Aorta (tissue), 5 donors: ENCODE data around the gene METTL4. TPM values are rescaled to one million over a fixed set of nuclear protein-coding genes. Genes with fewer than 3 reads are reported as not detected.

Experiments
- ATAC-seq: fragments of 200-7000 bp; cut with Tn5 transposase; one replicate; pipeline ENCODE4 v1.9.1; 2022; ENCODE audit warnings: moderate library complexity; ENCODE audit not compliant: low FRiP score
- DNase-seq, 2 donors: peaks; one replicate each; pipeline ENCODE4 v3.0.0-alpha.2; 2020
- H3K27ac ChIP-seq, 2 donors: one replicate each; pipeline ENCODE4 v1.5.1; 2013; ENCODE audit warnings: low read length in 2 of 2, mild to moderate bottlenecking in 2 of 2, moderate library complexity in 2 of 2, control low read depth in 1 of 2, inconsistent platforms in 1 of 2, low read depth in 1 of 2
- H3K27me3 ChIP-seq, 2 donors: one replicate each; pipeline ENCODE4 v1.6.1; 2013; ENCODE audit warnings: control low read depth in 1 of 2, low read length in 1 of 2, mild to moderate bottlenecking in 1 of 2, moderate library complexity in 1 of 2; ENCODE audit not compliant: insufficient read depth in 2 of 2, control insufficient read depth in 1 of 2
- H3K36me3 ChIP-seq, 2 donors: one replicate each; pipeline ENCODE4 v1.6.1; 2013; ENCODE audit warnings: control low read depth in 1 of 2, low read length in 1 of 2, mild to moderate bottlenecking in 1 of 2; ENCODE audit not compliant: insufficient read depth in 2 of 2, control insufficient read depth in 1 of 2
- H3K4me1 ChIP-seq, 2 donors: one replicate each; pipeline ENCODE4 v1.6.1; 2013; ENCODE audit warnings: low read length in 2 of 2, control low read depth in 1 of 2, mild to moderate bottlenecking in 1 of 2, moderate library complexity in 1 of 2; ENCODE audit not compliant: insufficient read depth in 2 of 2, control insufficient read depth in 1 of 2
- H3K4me3 ChIP-seq, 2 donors: one replicate each; pipeline ENCODE4 v1.5.1; 2013; ENCODE audit warnings: low read length in 2 of 2, control low read depth in 1 of 2, mild to moderate bottlenecking in 1 of 2
- H3K9me3 ChIP-seq: one replicate; pipeline ENCODE4 v1.6.1; 2013; ENCODE audit warnings: mild to moderate bottlenecking, low read length; ENCODE audit not compliant: control insufficient read depth
- WGBS, 2 donors: extraction: QIAGEN DNeasy Blood & Tissue Kit; methylation state at CpG; one replicate each; pipeline ENCODE4 v1.1.7; 2013; 5-methylcytosine and 5-hydroxymethylcytosine counted together
- intact Hi-C, 2 donors: fragments of 100-400 bp; cut with DNase I; formaldehyde crosslinking; loops; one replicate each; pipeline versions ENCODE4 v1.14.2 to v1.15.0; 2022
- polyA plus RNA-seq, 2 donors: library from polyadenylated mRNA; stranded (reverse); fragments of 200-250 nt; gene quantifications; one replicate each; pipeline ENCODE4 v1.2.3, GENCODE V29; 2013
- total RNA-seq, 2 donors: library from RNA; stranded (reverse); fragmentation: NEBNext Ultra II Directional; extraction: Animal tissue kit (Norgen Biotek cat#: 25700); gene quantifications; one replicate each; pipeline ENCODE4 v1.2.1, GENCODE V29; 2021
- donor health status: healthy with polysubstance abuse.
- donor health status: Bipolar disorder and iron deficiency.
- donor health status: DM: no; HTN: no; CAD: no.
- donor health status: DM: no; HTN: no; CAD: no.
- donor health status: DM: yes; HTN: yes; CAD: no.

Gene METTL4
- total and polyA plus RNA-seq, 4 donors: 5.0 to 14.3 (median 9.9) TPM

DNA sequence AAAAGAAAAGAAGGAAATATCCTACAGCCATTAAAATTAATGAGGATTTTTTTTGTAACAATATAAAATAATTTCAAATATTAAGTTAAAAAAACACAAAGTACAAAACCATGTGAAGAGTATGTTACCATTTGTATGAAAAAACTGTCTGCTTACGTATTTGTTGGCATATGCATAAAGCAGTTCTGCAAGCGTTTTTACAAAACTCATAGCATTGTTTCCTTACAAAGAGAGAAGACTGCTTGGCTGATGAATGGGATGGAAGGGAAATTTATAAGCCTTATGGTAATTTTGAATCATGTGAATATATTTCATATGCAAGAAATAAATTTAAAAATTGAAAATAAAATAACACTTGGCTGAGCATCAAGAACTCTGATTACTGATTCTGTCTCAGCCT, 63.1 kb downstream of the METTL4 start:
- no peaks in the 10 kb centered on the region for H3K9me3 ChIP-seq
- H3K4me1 ChIP-seq: no peaks in the 10 kb centered on the region
- 60 to 69% methylated on average over 2 of the region's 2 CpGs for WGBS, 2 donors
- no peaks in the 10 kb centered on the region for H3K36me3 ChIP-seq
- DNase-seq (no peak), ATAC-seq (no peak)
- intact Hi-C loops: no loop called here
- peaks cover 0 to 2% of the 10 kb centered on the region in 2 donors for H3K27me3 ChIP-seq
- no peak overlapping the region for H3K4me3 ChIP-seq
- no peak overlapping the region for H3K27ac ChIP-seq

DNA sequence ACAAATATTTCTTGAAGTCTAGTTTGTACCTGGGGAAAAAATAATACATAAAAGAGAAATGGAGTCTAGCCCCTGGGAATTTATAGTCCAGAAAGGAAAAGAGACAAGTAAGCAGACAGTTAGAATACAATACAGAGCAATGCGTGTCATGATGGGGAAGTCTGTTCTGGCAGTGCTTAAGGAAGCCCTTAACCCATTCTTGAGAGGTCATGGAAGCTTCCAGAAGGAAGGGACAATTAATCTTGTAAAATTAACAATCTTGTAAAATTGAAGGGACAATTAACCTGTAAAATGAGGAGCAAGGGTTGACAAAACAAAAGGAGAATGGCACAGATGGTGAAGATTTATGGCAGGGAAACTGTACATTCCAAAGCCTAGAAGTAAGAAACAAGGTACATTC, 66.7 kb downstream of the METTL4 start:
- H3K36me3 ChIP-seq: no peaks in the 10 kb centered on the region
- 71 to 72% methylated on average over 1 of the region's 1 CpG for WGBS, 2 donors
- intact Hi-C loops: no loop called here
- no peaks in the 10 kb centered on the region for H3K9me3 ChIP-seq
- DNase-seq (no peak), ATAC-seq (no peak)
- no peak overlapping the region for H3K27ac ChIP-seq
- peaks cover 0 to 2% of the 10 kb centered on the region in 2 donors for H3K27me3 ChIP-seq
- no peak overlapping the region for H3K4me3 ChIP-seq
- no peaks in the 10 kb centered on the region for H3K4me1 ChIP-seq

DNA sequence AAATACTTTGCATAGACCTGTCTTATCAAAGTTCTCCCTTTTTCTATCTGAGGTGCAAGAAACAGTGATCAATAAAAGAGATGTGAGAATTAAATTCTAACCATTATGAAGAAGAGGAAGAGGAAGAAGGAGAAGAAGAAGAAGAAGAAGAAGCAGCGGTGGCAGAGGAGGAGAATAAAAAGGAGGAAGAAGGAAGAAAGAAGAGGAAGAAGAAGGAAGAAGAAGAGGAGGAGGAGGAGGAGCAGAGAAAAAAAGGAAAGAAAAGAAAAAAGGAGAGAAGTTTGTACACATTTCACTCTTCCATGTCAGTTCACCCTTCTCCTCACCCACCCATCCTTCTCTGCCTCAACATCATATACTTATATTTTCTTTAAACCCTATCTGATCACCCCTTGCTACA, 68.4 kb downstream of the METTL4 start:
- intact Hi-C loops: no loop called here
- no peak for ATAC-seq
- no peak for DNase-seq
- Histone ChIP-seq H3K9me3 (no peaks in the 10 kb centered on the region), H3K4me3 (no peak overlapping the region), H3K27me3 (peaks cover 0 to 2% of the 10 kb centered on the region in 2 donors), H3K36me3 (no peaks in the 10 kb centered on the region), H3K4me1 (no peaks in the 10 kb centered on the region), H3K27ac (no peak overlapping the region)
- WGBS, 2 donors: 83 to 91% methylated on average over 1 of the region's 1 CpG

DNA sequence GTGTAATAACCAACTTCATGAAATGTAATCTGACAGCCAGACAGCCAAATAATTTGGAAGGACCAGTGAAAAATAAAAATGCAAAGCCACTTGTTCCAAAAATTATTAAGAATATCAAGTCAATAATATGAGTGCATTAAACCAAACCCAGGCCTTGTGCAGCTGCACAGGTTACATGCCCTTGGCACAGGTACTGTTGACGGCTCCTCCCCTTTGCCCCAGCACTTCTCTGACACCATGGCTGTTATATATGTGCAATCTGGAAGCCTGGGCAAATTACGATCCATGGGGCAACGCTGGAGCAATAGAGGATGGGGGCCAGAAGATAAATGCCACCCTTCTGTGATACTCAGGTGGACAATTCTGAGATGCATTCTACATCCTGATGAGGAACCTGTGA, 68.9 kb downstream of the METTL4 start:
- Histone ChIP-seq H3K4me3 (no peak overlapping the region), H3K27me3 (peaks cover 0 to 2% of the 10 kb centered on the region in 2 donors), H3K4me1 (no peaks in the 10 kb centered on the region), H3K36me3 (no peaks in the 10 kb centered on the region), H3K9me3 (no peaks in the 10 kb centered on the region), H3K27ac (no peak overlapping the region)
- intact Hi-C loops: no loop called here
- 72 to 79% methylated on average over 3 of the region's 3 CpGs for WGBS, 2 donors
- DNase-seq (no peak), ATAC-seq (no peak)

DNA sequence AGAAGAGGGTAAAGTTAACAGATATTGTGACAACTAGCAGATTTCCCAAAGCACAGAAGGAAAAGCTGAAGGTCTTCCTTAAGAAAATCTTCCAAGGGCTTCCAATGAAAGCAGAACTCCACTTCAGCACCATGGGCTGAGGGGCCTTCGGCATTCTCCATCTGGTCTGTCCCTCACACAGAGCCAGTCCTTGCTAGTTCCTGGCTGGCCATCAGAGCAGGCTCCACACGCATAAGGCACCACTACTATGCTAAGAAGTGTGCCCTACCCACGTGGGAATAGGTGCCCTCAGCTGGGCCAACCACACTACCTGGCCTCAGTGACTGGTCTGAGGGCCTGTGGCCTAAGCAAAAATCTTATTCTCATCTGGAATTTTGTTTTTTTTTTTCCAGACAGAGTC, 73.5 kb downstream of the METTL4 start:
- ATAC-seq: no peak
- intact Hi-C loops: no loop called here

DNA sequence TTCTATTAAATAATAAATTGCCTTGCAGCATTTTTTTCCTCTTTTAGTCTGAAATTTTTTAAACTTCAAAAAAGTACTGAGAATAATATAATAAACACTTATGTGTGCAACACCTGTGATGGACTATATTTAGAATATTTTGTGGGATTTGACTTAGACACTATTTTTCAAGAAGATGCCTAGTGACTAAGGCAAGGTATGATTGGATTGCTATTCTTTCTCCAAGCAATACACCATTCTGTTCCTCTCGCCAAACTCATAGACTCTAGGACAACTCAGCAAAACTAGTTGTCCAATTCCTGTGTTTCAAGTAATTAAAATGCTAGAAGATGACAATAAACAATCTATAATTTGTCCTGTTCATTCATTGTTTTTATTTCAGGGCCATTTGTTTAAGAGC, 75.9 kb downstream of the METTL4 start:
- Histone ChIP-seq H3K27ac (no peak overlapping the region), H3K4me1 (no peaks in the 10 kb centered on the region), H3K36me3 (no peaks in the 10 kb centered on the region), H3K27me3 (no peaks in the 10 kb centered on the region), H3K9me3 (no peaks in the 10 kb centered on the region), H3K4me3 (no peak overlapping the region)
- no peak for ATAC-seq
- WGBS, 2 donors: 79 to 94% methylated on average over 1 of the region's 1 CpG
- intact Hi-C loops: no loop called here
- DNase-seq: no peak

More for the DNA sequence above, 73.5 kb downstream of the METTL4 start:
- Histone ChIP-seq H3K4me1 (no peaks in the 10 kb centered on the region), H3K36me3 (no peaks in the 10 kb centered on the region), H3K4me3 (no peak overlapping the region), H3K9me3 (no peaks in the 10 kb centered on the region), H3K27ac (no peak overlapping the region), H3K27me3 (no peaks in the 10 kb centered on the region)
- DNase-seq: no peak
- WGBS, 2 donors: 44 to 45% methylated on average over 3 of the region's 3 CpGs

DNA sequence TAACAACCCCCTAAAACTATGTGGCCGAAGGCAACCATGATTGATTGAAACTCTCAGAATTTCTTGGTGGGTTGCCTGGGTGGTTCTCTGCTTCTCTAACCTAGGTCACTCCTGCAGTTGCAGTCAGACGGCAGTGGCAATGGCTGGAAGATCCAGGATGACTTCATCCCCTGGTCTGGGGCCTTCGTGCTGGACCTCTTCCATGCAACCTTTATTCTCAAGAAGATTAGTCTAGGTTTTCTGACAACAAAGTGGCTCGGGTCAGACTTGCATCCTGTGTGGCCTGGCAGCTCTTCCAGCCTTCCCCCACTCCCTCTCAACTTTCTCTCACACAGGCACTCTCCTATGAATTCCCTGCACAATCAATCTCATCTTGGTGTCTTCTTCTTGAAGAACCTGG, 76.4 kb downstream of the METTL4 start:
- intact Hi-C loops: no loop called here
- no peaks in the 10 kb centered on the region for H3K27me3 ChIP-seq
- H3K27ac ChIP-seq: no peak overlapping the region
- no peaks in the 10 kb centered on the region for H3K36me3 ChIP-seq
- no peaks in the 10 kb centered on the region for H3K4me1 ChIP-seq
- DNase-seq (no peak), ATAC-seq (no peak)
- no peaks in the 10 kb centered on the region for H3K9me3 ChIP-seq
- H3K4me3 ChIP-seq: no peak overlapping the region
- WGBS, 2 donors: 32 to 42% methylated on average over 4 of the region's 4 CpGs

Other genes starting within 250 kb of the METTL4 start
- gene NDC80, start 52 bp upstream of the METTL4 start, total RNA-seq: 1 to 10 TPM in 1 of 2 donors, under 1 TPM in 1; 0.29 to 2.4 TPM
- 1 to 10 TPM; 1.4 to 1.9 TPM for gene NDC80, start 52 bp upstream of the METTL4 start, polyA plus RNA-seq
- 10 to 100 TPM; 71.0 to 88.9 TPM for gene SMCHD1, start 84.2 kb upstream of the METTL4 start, total RNA-seq
- gene SMCHD1, start 84.2 kb upstream of the METTL4 start, polyA plus RNA-seq: 10 to 100 TPM in 1 of 2 donors, 1 to 10 TPM in 1; 7.9 to 22.2 TPM